GM23338 (cell line): ENCODE data around the gene FCN2. TPM values are rescaled to one million over a fixed set of nuclear protein-coding genes. Genes with fewer than 3 reads are reported as not detected.

Source experiments
- CREB1 ChIP-seq: fragments of 250-450 bp; sonication (Bioruptor Pico); IDR thresholded peaks from 2 replicates; pipeline ENCODE4 v1.5.0; 2020; ENCODE audit warnings: low read depth, mild to moderate bottlenecking, moderate library complexity
- EZH2phosphoT487 ChIP-seq: fragments of 200-600 bp; sonication (generic); IDR thresholded peaks from one replicate; pipeline ENCODE4 v1.8.1; 2018; ENCODE audit warnings: antibody characterized with exemption; ENCODE audit not compliant: unreplicated experiment
- JUNB ChIP-seq: IDR thresholded peaks from one replicate; pipeline ENCODE4 v1.6.1; 2016; ENCODE audit warnings: antibody characterized with exemption; ENCODE audit not compliant: unreplicated experiment
- NANOG ChIP-seq: IDR thresholded peaks from 2 replicates; pipeline ENCODE4 v1.6.1; 2016; ENCODE audit warnings: antibody characterized with exemption, borderline replicate concordance
- POLR2AphosphoS5 ChIP-seq: IDR thresholded peaks from 2 replicates; pipeline ENCODE4 v1.6.1; 2016; ENCODE audit warnings: antibody characterized with exemption, low read depth
- ZNF331 ChIP-seq: fragments of 250-450 bp; sonication (Bioruptor Pico); IDR thresholded peaks from 2 replicates; pipeline ENCODE4 v1.5.0; 2020; ENCODE audit warnings: low read depth, mild to moderate bottlenecking, moderate library complexity
- polyA plus RNA-seq: library from polyadenylated mRNA; unstranded; fragments of >200 nt; fragmentation: Nextera tagmentation; extraction: Ambion mirVana; gene quantifications from 2 replicates; pipeline ENCODE4 v1.2.1, GENCODE V29; 2016
- total RNA-seq: library from RNA; depleted of rRNA; stranded (reverse); fragments of >200 nt; shearing (Covaris generic); gene quantifications from 2 replicates; pipeline ENCODE4 v1.2.3, GENCODE V29; 2014
- TF ChIP-seq, protein P1 (sequence below): fragments of 250-450 bp; sonication (Bioruptor Pico); IDR thresholded peaks from 2 replicates; pipeline ENCODE4 v1.5.0; 2020; ENCODE audit warnings: mild to moderate bottlenecking, moderate library complexity
- TF ChIP-seq, protein P2 (sequence below): IDR thresholded peaks from one replicate; pipeline ENCODE4 v1.6.1; 2018; ENCODE audit warnings: antibody characterized with exemption; ENCODE audit not compliant: unreplicated experiment
- TF ChIP-seq, protein P3 (sequence below), 2 experiments: fragments of 200-600 bp in 1 of 2; sonication (generic) in 1 of 2; conservative IDR thresholded peaks; 2 replicates each; pipeline versions ENCODE4 v1.5.1 to v1.6.1; 2016 to 2017; ENCODE audit warnings: antibody characterized with exemption in 2 of 2, low read depth in 2 of 2, mild to moderate bottlenecking in 2 of 2, moderate library complexity in 1 of 2

FCN2 gene
- total and polyA plus RNA-seq, 2 experiments from 2014 or later: not detected

DNA sequence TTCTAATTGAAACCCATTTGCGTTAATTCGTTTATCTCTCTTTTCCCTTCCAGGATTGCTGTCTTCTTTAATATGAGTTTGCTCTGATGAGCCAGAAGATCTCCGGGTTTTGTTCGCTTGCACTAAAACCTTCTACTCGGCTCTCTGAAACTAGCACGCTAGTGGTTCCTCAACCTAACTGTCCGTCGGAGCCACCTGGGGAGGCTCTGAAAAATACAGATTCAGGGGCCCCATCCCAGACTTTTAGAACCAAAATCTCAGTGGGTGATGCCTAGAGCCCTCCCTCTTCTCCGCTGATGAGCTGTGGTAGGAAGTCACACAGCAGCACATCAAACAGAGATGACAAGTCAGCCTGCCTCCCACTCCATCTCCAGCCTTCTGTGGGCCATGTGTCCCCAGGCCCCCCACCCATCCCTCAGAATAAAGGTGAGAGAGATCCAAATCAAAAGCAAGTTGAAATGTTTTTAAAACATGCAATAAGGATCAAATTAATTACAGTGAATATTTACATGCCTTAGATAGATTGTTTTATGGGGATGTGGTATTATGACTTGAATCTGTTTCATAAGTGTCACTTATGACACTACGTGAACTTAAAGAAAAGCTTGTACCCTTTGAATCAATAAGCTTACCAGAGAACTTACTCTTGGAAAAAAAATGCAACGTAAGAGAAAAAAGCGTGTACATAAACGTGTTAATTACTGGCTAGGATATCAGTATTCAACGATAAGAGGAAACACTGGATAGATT lies 16.4 kb downstream of the FCN2 start (continued):
- TF ChIP-seq, protein P1, sequence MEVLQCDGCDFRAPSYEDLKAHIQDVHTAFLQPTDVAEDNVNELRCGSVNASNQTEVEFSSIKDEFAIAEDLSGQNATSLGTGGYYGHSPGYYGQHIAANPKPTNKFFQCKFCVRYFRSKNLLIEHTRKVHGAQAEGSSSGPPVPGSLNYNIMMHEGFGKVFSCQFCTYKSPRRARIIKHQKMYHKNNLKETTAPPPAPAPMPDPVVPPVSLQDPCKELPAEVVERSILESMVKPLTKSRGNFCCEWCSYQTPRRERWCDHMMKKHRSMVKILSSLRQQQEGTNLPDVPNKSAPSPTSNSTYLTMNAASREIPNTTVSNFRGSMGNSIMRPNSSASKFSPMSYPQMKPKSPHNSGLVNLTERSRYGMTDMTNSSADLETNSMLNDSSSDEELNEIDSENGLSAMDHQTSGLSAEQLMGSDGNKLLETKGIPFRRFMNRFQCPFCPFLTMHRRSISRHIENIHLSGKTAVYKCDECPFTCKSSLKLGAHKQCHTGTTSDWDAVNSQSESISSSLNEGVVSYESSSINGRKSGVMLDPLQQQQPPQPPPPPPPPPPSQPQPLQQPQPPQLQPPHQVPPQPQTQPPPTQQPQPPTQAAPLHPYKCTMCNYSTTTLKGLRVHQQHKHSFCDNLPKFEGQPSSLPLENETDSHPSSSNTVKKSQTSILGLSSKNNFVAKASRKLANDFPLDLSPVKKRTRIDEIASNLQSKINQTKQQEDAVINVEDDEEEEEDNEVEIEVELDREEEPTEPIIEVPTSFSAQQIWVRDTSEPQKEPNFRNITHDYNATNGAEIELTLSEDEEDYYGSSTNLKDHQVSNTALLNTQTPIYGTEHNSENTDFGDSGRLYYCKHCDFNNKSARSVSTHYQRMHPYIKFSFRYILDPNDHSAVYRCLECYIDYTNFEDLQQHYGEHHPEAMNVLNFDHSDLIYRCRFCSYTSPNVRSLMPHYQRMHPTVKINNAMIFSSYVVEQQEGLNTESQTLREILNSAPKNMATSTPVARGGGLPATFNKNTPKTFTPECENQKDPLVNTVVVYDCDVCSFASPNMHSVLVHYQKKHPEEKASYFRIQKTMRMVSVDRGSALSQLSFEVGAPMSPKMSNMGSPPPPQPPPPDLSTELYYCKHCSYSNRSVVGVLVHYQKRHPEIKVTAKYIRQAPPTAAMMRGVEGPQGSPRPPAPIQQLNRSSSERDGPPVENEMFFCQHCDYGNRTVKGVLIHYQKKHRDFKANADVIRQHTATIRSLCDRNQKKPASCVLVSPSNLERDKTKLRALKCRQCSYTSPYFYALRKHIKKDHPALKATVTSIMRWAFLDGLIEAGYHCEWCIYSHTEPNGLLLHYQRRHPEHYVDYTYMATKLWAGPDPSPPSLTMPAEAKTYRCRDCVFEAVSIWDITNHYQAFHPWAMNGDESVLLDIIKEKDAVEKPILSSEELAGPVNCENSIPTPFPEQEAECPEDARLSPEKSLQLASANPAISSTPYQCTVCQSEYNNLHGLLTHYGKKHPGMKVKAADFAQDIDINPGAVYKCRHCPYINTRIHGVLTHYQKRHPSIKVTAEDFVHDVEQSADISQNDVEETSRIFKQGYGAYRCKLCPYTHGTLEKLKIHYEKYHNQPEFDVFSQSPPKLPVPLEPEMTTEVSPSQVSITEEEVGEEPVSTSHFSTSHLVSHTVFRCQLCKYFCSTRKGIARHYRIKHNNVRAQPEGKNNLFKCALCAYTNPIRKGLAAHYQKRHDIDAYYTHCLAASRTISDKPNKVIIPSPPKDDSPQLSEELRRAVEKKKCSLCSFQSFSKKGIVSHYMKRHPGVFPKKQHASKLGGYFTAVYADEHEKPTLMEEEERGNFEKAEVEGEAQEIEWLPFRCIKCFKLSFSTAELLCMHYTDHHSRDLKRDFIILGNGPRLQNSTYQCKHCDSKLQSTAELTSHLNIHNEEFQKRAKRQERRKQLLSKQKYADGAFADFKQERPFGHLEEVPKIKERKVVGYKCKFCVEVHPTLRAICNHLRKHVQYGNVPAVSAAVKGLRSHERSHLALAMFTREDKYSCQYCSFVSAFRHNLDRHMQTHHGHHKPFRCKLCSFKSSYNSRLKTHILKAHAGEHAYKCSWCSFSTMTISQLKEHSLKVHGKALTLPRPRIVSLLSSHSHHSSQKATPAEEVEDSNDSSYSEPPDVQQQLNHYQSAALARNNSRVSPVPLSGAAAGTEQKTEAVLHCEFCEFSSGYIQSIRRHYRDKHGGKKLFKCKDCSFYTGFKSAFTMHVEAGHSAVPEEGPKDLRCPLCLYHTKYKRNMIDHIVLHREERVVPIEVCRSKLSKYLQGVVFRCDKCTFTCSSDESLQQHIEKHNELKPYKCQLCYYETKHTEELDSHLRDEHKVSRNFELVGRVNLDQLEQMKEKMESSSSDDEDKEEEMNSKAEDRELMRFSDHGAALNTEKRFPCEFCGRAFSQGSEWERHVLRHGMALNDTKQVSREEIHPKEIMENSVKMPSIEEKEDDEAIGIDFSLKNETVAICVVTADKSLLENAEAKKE (CRISPR knock-in tag): no peak
- TF ChIP-seq, protein P2, sequence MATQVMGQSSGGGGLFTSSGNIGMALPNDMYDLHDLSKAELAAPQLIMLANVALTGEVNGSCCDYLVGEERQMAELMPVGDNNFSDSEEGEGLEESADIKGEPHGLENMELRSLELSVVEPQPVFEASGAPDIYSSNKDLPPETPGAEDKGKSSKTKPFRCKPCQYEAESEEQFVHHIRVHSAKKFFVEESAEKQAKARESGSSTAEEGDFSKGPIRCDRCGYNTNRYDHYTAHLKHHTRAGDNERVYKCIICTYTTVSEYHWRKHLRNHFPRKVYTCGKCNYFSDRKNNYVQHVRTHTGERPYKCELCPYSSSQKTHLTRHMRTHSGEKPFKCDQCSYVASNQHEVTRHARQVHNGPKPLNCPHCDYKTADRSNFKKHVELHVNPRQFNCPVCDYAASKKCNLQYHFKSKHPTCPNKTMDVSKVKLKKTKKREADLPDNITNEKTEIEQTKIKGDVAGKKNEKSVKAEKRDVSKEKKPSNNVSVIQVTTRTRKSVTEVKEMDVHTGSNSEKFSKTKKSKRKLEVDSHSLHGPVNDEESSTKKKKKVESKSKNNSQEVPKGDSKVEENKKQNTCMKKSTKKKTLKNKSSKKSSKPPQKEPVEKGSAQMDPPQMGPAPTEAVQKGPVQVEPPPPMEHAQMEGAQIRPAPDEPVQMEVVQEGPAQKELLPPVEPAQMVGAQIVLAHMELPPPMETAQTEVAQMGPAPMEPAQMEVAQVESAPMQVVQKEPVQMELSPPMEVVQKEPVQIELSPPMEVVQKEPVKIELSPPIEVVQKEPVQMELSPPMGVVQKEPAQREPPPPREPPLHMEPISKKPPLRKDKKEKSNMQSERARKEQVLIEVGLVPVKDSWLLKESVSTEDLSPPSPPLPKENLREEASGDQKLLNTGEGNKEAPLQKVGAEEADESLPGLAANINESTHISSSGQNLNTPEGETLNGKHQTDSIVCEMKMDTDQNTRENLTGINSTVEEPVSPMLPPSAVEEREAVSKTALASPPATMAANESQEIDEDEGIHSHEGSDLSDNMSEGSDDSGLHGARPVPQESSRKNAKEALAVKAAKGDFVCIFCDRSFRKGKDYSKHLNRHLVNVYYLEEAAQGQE: no peak
- TF ChIP-seq, protein P3, sequence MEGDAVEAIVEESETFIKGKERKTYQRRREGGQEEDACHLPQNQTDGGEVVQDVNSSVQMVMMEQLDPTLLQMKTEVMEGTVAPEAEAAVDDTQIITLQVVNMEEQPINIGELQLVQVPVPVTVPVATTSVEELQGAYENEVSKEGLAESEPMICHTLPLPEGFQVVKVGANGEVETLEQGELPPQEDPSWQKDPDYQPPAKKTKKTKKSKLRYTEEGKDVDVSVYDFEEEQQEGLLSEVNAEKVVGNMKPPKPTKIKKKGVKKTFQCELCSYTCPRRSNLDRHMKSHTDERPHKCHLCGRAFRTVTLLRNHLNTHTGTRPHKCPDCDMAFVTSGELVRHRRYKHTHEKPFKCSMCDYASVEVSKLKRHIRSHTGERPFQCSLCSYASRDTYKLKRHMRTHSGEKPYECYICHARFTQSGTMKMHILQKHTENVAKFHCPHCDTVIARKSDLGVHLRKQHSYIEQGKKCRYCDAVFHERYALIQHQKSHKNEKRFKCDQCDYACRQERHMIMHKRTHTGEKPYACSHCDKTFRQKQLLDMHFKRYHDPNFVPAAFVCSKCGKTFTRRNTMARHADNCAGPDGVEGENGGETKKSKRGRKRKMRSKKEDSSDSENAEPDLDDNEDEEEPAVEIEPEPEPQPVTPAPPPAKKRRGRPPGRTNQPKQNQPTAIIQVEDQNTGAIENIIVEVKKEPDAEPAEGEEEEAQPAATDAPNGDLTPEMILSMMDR (conservative IDR thresholded peaks at IDR 0.05; ENCODE audit: low read depth in 2 of 2): no peak
- TF ChIP-seq ZNF331 (CRISPR knock-in tag) (no peak), NANOG (no peak), JUNB (no peak), POLR2AphosphoS5 (no peak), CREB1 (no peak), EZH2phosphoT487 (no peak)
